Measurements from ENCODE around the gene VPS33B.
"Not testable (repeated sequence)": the region's sequence is repeated elsewhere in the genome, so short reads cannot be mapped to it uniquely, and the experiment has no call there.

VPS33B gene

DNA sequence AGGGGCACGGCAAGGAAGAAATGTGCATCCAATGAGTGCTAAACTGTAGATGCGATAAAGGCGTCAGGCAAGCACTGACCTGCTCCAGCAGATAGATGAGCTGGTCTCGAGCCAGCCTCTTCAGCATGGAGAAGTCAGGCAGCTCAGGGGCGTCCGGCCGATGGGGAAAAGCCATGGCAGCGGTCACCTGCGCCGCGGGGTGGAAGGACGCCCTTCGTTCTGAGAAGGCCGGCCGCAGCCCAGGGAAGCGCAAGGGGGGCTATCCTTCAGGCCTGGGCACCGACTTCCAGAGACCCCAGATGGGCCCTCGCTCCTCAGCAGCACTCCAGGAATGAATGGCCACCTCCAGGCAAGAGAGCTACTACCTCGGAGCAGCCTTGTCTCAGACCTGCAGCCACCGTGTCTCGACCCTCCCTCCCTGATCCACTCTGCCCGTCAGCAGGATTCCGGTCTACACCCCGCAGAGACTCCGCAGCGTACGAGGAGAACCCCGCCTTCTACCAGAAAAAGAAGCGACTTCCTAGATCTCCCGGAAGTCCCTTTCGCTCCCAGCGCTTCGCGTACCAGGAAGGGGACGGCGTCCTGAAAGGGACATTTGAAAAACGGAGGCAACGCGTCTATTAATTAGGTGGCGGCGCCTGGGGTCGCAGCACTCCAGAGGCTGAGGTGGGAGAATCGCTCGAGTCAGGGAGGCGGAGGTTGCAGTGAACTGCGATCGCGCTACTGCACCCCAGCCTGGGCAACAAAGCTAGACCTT lies at the start of gene VPS33B:
VPS33B (minus strand) TSS at position 520 of the 757 bp plus-strand sequence; CDS start at position 175, 345 bp downstream.
- peak; percentile 81 to 84 for DNase-seq

DNA sequence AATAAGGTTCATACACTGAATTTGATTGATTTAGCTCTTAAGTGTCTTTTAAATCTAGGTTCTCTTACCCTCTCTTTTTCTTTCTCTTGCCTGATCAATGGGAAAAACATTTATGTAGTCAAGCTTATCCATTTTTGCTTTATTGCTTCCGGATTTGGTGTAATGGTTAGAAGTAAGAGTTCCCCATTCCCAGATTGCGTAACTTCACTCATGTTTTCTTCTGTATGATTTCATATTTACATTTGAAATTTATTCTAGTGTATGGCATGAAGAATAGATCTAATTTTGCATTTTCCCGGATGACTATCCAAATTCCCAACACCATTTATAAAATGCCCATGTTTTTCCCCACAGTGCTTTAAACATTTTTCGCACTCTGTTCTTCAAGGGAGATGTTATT lies 49.8 kb upstream of the VPS33B start:
- no peak for DNase-seq

DNA sequence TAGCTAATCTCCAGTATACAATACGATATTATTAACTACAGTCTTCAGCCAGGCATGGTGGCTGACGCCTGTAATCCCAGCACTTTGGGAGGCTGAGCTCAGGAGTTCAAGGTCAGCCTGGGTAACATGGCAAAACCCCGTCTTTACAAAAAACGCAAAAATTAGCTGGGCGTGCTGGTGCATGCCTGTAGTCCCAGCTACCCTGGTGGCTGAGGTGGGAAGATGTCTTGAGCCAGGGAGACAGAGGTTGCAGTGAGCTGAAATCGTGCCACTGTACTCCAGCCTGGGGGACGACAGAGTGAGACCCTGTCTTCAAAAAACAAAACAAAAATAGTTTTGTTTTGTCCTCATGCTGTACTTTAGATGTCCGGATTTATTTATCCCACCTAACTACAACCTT lies 48.5 kb upstream of the VPS33B start:
- no peak for DNase-seq

DNA sequence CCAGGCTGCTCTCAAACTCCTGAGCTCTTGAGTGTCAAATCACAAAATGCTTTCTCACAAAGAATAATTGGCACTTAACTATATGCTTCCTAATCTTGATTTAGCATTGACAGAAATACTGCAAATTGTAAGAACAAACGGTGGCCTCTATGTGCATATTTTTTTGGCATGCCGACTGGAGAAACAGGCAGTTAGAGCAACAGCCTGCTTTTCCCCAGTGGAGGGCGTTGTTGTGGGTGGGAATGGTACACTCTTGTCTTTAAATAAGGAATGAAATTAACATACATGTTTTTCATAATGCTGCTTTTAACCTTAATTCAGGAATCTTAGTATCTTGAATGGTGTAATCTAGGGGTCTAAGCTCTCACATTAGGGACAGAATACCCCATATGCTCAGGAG lies 46.6 kb upstream of the VPS33B start:
- DNase-seq, result no peak

DNA sequence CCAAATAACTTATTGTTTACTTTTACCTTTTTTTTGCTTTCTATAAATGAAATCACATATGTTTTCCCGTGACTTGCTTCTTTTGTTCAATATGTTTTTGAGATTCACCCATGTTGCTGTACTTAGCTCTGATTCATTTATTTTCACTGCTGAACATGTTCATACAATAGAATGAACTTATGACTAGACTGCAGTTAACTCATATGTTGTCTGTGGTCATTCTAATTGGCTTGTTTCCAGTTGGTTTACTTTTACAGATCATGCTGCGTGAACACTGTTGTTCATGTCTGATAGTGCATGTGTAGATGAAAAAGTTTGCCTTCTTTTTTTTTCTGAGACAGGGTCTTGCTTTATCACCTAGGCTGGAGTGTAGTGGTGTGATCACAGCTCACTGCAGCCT lies 46.0 kb upstream of the VPS33B start:
- DNase-seq, result no peak

DNA sequence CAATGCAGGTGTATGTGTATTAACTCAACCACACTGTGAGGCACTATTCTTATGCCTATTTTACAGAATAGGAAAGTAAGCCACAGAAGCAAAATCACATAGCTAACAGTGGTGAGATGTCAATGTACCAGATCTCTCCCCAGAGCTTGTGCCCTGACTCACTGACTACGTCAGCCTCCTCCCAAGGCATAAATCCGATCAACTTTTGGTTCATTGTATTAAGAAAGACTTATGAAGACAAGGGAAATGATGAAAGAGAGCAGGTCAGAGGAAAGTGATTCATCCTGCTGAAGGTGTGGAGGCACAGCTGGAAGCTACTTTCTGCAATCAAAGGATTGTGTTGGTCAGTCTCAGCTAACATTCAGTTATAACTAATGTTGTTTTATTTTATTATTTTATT lies 44.6 kb upstream of the VPS33B start:
- DNase-seq, result no peak

DNA sequence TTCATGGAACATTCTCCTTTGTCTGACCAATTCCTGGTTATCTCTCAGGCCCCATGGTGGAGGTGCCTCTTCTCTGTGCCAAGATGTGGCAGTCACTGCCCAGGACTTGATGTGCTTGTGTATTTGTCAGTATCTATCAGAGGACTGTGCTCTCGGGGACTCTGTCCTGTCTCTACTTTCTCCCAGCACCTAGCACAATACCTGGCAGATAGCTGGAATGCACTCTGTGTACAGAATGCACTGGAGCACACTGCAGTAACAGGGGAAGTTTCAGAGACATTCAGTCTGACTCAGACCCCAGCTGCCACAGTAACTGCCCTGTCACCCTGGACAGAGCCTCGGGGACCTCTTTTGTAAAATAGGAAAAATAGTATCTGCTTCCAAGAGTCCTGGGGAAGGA lies 43.1 kb upstream of the VPS33B start:
- no peak for DNase-seq

DNA sequence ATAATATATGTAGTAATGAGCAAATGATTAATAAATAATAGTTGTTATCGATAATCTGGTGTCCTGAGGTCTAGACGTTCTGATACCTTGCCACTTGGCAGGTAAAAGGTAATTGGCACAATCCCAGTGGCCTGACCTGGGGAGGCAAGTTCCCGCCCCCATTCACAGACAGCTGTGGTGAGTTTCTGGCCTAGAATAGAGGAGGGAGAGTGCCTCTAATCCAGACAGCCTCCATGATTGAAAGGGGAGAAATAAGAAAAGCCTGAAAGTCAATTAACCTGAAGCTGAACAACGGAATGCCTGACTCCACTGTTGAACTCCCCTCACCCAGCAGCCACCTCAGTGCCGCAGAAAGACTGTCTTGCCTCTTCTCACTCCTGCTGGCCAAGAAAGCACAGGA lies 39.6 kb upstream of the VPS33B start:
- no peak for DNase-seq

DNA sequence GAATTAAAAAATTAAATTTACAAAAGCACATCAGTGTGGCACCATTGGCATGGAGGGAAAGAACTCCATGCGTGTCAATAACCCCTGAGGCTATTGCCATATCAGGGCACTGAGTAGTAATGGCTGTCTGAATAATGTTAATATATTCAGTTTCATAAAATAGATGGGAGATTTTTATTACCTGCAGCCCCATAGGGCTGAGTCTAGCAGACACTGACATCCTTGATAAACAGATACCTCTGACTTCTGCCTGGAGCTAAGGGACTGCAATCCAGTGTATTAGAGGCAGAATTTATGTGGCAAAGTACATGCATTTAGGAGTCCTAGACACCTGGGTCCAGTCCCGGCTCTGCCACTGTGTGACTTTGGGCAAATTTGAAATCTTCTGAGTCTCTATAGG lies 38.8 kb upstream of the VPS33B start:
- DNase-seq, result no peak

DNA sequence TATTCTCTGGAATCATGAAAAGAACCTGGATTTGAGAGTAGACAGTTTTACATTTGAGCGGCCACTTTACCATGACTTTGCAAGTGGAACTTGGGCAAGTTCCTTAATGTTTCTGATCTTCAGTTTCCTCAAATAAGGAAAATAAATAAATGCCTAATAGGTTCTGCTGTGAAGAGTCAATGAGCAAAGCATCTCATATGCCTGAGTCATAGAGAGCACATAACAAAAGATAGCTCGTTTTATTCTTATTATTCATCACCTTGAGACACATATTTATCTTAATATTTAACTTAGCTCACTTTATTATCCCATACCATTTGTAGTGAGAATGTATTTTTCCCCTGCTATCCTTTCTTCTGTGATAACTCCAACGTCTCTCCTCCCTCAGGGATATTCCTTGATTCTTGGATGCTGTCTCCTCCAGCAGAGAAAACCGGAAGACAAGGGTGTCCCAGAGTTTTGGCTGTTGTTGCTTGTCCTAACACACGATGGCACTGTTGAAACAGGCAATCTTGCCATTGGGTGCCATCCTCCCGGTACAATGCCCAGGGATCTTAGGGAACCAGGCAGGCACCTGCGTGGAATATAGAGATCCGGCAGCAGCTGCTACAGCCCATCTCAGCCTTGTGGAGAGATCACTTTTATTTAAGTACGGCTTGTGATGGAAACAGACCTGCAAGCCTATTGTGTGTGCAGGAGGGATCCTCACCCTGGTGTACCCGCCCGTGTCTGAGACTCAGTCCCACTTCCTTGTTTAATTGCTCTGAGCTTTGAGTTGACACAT lies 33.3 kb upstream of the VPS33B start:
- DNase-seq, result peak; percentile 37 to 41

DNA sequence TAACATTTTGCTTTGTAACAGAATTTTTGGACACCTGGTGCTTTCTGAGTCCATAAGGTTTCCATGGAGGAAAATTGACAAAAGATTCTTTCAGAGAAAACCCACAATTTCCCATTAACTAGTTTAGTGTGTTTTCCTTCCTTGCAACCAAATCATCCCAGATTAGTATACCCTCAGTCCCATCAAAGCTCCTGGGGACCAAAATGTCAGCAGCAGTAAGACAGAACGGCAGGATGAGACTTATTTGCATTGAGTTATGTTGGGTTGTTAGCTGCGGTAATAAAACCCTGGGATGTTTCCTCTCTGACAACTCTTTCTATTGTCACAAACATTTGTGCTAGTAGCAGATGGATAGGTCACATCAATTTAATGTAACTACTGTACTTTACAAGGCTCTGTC lies 32.4 kb upstream of the VPS33B start:
- no peak for DNase-seq

DNA sequence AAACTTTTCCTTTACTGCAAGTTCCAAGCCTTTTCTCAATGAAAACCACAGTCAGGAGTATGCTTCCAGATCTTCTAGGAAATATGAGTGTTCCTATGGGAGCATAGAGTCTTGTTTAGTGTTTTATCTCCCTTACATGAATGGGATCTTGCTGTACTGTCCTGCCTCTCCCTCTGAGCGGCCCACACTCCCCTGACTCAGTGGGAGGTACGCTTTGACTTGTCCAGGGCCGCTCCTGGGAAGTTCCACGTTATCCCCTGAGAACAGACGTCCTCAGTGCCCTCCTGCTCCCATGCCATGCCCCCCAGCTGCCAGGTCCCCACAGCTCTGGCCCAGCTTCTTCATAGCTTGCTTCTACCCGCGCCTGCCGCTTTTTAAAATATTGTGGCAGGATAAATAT lies 28.9 kb upstream of the VPS33B start:
- DNase-seq, result no peak

DNA sequence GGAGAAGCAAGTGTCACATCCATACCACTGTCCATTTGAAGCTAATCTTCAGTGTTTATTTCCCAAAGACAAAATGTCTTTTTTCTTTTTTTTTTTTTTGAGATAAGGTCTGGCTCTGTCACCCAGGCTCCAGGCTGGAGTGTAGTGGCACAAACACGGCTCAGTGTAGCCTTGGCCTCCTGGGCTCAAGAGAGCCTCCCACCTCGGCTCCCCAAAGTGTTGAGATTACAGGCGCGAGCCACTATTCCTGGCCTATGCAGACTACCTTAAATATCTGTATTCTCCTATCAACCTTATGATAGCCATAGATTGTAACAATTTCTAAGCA lies 27.7 kb upstream of the VPS33B start:
- DNase-seq, result no peak

DNA sequence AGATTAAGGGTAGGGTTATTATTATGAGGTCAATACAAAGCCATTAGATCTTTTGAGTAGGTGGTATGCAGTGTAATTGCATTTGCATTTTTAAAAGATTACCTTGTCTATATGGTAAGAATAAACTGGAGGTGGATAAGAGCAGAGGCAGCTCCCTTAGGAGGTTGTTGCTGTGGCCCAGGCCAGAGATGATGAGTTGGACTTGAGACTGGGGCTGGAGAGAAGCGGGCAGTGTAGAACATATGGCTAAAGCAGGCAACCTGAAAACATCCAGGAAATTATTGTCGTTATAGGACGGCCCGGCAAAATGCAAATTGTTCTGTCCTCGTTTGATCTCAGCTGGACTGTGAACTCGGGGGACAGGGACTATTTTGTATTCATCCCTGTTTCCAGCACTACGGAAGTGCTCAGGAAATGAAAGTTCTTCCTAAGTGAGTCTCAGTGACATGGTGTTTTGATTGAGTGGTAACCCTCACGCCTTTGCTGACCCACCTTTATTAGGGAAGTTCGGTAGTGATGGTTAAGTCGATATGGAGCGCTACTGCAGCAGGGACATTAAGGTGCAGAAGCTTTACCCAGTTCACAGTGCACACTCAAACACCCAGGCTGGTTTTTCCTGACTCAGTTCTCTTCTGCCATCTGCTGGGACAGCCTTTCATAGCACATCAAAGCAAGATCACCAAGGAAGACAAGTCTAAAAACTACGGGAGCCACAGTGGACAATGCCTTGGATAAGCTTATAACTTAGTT lies 27.2 kb upstream of the VPS33B start:
- DNase-seq, result peak; percentile 52 to 57

DNA sequence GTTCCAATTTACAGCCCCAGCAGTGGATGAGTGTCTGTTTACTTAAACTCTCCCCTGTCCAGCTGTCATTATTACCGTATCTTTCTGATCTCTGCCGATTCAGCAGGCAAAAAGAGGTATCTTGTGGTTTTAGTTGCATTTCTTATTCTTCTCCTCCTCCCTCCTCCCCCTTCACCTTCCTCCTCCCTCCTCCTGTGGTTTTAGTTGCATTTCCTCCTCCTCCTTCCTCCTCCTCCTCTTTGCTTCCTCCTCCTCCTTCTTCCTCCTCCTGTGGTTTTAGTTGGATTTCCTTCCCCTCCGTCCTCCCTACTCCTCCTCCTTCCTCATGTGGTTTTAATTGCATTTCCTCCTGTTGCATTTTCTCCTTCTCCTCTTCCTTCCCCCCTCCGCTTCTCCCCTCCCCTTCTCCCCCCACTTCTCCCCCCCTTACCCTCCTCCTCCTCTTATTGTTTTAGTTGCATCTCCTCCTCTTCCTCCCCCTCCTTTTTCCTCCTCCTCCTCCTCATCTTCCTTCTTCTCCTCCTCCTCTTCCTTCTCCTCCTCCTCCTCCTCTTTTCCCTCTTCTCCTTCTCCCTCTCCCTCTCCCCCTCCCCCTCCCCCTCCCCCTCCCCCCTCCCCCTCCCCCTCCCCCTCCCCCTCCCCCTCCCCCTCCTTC lies 25.3 kb upstream of the VPS33B start:
- DNase-seq, result no peak

DNA sequence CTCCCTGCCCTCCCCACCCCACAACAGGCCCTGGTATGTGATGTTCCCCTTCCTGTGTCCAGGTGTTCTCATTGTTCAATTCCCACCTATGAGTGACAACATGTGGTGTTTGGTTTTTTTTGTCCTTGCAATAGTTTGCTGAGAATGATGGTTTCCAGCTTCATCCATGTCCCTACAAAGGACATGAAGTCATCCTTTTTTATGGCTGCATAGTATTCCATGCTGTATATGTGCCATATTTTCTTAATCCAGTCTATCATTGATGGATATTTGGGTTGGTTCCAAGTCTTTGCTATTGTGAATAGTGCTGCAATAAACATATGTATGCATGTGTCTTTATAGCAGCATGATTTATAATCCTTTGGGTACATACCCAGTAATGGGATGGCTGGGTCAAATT lies 23.7 kb upstream of the VPS33B start:
- not testable (repeated sequence) for DNase-seq

DNA sequence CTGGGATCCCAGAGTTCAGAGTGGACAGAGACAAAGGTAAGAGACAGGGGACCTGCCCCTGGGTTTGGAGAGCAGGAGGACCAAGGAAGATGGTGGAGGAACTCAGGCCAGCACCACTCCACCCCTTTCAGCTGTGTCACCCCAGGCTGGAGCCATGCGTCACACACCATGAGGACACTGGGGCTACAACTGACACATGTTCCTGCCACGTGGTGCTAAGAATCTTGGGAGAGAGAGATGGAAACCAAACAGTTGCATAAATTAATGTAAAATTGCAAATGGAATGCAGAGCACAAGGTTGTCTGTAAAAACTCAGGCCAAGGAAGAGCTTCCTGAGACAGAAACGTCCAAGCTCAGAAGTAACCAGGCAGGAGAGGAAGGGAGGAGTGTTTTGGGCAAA lies 22.7 kb upstream of the VPS33B start:
- DNase-seq, result no peak

DNA sequence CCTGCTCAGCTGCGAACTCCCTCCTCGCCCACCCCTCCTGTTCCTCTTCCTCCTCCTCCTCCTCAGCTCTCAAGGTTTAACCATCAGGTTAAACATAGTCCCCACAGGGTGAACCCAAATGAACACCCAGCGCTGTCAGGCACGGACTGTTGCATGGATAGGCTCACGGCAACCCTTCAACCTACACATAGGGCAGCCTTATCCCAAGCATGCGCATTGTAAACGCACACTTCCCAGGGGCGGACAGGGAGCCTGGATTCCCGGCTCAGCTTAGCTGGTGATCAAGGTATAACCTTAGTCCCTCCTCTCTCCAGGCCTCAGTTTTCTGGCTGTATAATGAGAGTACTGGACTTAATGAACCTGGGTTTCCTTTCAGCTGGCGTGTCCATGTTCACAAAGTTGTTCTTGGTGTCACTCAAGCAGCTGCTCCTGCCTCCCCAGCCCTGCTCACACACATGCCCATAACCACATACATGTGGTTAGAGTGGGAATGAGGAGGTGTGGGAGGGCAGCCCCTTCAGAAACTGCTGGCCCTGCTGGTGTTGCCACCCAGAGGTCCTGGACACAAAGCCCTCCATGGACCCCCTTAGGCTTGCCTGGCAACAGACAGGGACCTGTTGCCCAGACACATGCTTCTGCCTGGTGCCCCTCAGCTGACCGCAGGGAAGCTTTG lies 20.9 kb upstream of the VPS33B start:
- DNase-seq, result no peak

DNA sequence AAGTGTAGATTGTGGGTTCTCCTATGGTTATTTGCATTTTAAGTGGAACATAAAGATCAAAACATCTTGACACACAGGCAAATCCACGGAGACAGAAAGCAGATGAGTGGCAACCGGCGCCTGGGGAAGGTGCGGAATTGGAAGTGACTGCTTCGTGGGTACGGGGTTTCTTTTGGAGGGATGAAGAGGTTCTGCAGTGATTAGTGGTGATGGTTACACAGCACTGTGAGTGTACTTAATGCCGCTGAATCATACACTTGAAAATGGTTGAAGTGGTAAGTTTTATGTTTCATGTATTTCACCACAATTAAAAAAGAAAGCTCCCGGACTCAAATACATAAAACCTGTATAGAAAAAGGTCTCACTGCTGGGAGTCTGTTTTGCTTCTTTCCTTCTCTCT lies 18.5 kb upstream of the VPS33B start:
- no peak for DNase-seq

DNA sequence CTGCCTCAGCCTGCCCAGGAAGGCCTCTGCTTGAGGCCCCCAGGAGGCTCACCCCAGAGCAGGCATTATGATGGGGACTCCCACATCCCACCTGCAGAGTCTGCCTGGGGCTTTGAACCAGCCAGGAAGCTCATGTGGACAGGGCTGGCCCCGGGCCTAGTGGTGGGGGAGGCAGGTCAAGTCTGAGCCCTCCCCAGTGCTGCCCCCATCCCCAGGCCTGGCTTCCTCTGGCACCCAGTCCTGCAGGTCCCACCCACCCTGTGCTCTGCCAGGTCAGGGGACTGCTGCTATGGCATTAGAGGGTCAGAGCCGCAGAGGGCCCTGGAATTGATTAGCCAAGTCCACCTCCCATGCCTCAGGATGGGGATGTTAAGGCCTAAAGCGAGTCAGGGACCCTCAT lies 17.6 kb upstream of the VPS33B start:
- no peak for DNase-seq

DNA sequence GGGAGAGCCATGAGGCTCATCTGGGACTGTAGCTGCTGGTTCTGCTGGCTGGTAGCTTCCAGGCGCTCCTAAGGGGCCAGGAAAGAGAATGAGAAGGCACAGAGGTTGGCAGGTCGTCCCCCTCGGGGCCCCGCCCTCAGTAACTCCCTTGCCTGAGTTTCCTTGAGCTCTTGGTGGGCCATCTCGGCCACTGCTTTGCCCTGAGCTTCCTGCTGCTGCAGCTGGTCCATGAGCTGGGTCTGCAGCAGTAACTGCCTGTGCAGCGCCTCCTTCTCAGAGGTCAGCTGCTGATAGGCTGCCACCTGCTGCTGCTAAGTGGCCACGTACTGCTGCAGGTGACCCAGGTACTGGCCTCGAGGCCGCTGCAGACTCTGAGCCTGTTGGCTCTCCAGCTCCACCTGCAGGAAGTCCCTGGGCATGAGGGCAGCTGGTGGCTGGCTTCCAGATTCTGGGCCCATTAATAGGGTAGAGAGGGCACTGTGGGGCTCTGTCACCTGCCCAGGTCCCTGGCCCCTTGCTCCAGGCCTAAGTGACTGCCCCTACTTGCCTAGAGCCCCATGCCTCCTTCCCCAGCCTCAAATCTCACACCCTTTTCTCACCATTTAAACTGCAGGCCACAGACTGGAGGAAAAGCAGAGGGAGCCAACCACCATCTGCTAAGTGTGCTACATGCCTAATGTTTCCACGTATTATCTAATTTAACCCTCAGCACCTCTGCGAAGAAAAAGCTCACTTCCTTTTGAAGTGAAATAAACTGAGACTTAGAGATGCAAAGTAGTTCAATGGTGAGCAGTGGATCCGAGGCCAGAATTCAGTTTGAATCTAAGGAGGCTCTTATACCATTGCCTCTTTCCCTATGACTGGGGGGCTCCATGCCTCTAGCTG lies 10.8 kb upstream of the VPS33B start:
- peak; percentile 56 to 66 for DNase-seq

DNA sequence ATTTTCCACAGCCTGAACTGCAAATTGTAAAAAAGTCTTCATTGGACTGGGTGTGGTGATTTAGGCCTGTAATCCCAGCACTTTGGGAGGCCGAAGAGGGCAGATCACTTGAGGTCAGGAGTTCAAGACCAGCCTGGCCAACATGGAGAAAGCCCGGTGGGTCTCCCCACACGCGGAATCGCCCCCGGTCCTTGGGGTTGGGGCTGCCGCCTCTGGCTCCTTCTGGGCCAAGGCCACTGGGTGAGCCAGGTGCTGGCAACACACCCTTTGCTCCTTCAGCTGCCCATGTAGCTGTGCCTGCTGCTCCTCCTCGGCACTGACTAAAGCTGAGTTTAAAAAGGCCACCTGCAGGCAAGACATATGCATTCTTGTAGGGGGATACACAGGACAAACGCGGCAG lies 9.4 kb upstream of the VPS33B start:
- no peak for DNase-seq

Data from stimulated activated CD4-positive, alpha-beta T cell treated with anti-CD3 and anti-CD28 coated beads, Interleukin-2, amount 100 ng/mL, for 24 hours (primary cell).